Measurements from ENCODE around the gene ANKFN1. TPM values are rescaled to one million over a fixed set of nuclear protein-coding genes. Genes with fewer than 3 reads are reported as not detected.

The ANKFN1 gene
- total RNA-seq, 1 experiment from 2014 or later, result not detected

DNA sequence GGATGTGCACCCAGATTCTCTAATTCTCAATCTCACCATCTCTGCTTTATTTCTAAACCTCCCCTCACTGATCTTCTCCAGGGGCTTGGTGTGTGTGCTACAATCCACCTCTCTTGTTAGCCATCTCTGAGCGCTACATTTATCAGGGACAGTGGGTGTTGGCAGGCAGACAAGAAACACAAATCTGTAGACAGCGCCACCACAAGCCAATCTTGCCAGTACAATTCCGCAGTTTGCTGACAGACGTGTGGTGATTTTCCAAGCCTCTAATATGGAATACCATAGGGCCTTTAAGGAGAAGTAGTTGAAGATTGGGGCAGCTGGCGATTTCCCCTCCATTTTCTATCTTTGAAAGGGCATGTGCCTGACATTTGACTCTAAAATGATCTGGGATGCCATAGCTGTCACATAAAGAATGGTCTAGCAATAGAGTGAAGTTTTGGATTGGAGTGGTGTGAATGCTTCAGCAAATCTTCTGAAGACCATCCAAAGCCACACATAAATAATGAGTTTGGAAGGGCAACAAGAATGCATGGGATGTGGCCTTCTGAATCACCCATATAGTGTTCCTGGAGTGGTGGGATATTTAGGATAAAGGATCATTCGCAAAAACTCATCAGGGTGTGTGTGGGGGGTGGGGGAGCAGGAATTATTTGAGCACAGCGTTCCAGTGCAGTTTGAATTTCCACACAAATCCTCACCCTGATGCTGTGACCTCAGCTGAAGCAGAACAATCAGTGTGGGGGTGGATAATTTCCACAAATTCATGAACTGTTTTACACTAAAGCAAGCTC is 12.0 kb upstream of the ANKFN1 start:
- ChIA-PET CTCF (no interaction called here), POLR2A (ENCODE audit: low non-redundant PET) (no interaction called here)
- Histone ChIP-seq H3K4me3 (ENCODE audit: low read depth, low read length, poor library complexity, severe bottlenecking) (no peak overlapping the region), H3K27ac (ENCODE audit: low read depth, low read length, poor library complexity, severe bottlenecking) (no peak overlapping the region), H3K4me1 (ENCODE audit: insufficient read depth, low read length, poor library complexity, severe bottlenecking) (no peaks in the 10 kb centered on the region), H3K27me3 (replicated peaks; ENCODE audit: insufficient read depth, low read depth, low read length, poor library complexity) (peaks cover 17% of the 10 kb centered on the region), H3K9me3 (ENCODE audit: low read depth, low read length, poor library complexity, severe bottlenecking) (no peaks in the 10 kb centered on the region), H3K36me3 (ENCODE audit: insufficient read depth, low read length, poor library complexity, severe bottlenecking) (no peaks in the 10 kb centered on the region)
- intact Hi-C loops (cut with micrococcal nuclease; ENCODE audit: unreplicated experiment), result no loop called here
- BruUV-seq (replicated peaks), result no TSS peak
- DNase-seq (ENCODE audit: low spot score), result no peak
- no peak for TF ChIP-seq EZH2 (IDR thresholded peaks at IDR 0.05; ENCODE audit: borderline replicate concordance, low read depth, low read length, poor library complexity, severe bottlenecking)
- TF ChIP-seq, protein P1, sequence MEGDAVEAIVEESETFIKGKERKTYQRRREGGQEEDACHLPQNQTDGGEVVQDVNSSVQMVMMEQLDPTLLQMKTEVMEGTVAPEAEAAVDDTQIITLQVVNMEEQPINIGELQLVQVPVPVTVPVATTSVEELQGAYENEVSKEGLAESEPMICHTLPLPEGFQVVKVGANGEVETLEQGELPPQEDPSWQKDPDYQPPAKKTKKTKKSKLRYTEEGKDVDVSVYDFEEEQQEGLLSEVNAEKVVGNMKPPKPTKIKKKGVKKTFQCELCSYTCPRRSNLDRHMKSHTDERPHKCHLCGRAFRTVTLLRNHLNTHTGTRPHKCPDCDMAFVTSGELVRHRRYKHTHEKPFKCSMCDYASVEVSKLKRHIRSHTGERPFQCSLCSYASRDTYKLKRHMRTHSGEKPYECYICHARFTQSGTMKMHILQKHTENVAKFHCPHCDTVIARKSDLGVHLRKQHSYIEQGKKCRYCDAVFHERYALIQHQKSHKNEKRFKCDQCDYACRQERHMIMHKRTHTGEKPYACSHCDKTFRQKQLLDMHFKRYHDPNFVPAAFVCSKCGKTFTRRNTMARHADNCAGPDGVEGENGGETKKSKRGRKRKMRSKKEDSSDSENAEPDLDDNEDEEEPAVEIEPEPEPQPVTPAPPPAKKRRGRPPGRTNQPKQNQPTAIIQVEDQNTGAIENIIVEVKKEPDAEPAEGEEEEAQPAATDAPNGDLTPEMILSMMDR (conservative IDR thresholded peaks at IDR 0.05; ENCODE audit: low read depth, low read length), result 0 out of 2 replicates have a peak, but pooled peaks have one; percentile 18

DNA sequence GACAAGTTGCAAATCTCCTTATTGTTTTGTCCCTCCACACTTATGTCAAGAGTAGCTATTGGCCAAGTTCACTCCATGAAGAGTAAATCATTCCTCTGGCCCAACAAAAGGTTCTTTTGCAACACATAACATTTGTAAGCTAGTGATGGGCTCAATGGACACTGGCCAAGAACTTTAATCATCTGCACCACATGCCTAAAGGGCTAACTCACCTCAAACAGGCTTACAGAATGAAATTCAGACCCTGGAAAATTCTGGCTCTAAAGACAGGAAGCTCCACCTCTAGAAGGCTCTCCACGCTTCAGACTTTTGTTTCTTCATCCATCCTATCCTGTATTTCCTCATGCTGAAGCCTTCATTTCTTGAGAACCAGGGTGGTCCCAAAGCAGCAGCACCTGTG is 10.9 kb upstream of the ANKFN1 start:
- H3K9me3 ChIP-seq (ENCODE audit: low read depth, low read length, poor library complexity, severe bottlenecking), result no peaks in the 10 kb centered on the region
- no peak for DNase-seq (ENCODE audit: low spot score)
- TF ChIP-seq, protein P1 (conservative IDR thresholded peaks at IDR 0.05; ENCODE audit: low read depth, low read length), result no peak
- TF ChIP-seq EZH2 (IDR thresholded peaks at IDR 0.05; ENCODE audit: borderline replicate concordance, low read depth, low read length, poor library complexity, severe bottlenecking), result no peak
- H3K27ac ChIP-seq (ENCODE audit: low read depth, low read length, poor library complexity, severe bottlenecking), result no peak overlapping the region
- no peaks in the 10 kb centered on the region for H3K4me1 ChIP-seq (ENCODE audit: insufficient read depth, low read length, poor library complexity, severe bottlenecking)
- ChIA-PET POLR2A (ENCODE audit: low non-redundant PET) (no interaction called here), CTCF (no interaction called here)
- peaks cover 17% of the 10 kb centered on the region for H3K27me3 ChIP-seq (replicated peaks; ENCODE audit: insufficient read depth, low read depth, low read length, poor library complexity)
- BruUV-seq (replicated peaks), result no TSS peak
- H3K4me3 ChIP-seq (ENCODE audit: low read depth, low read length, poor library complexity, severe bottlenecking), result no peak overlapping the region
- intact Hi-C loops (cut with micrococcal nuclease; ENCODE audit: unreplicated experiment), result no loop called here
- no peaks in the 10 kb centered on the region for H3K36me3 ChIP-seq (ENCODE audit: insufficient read depth, low read length, poor library complexity, severe bottlenecking)

DNA sequence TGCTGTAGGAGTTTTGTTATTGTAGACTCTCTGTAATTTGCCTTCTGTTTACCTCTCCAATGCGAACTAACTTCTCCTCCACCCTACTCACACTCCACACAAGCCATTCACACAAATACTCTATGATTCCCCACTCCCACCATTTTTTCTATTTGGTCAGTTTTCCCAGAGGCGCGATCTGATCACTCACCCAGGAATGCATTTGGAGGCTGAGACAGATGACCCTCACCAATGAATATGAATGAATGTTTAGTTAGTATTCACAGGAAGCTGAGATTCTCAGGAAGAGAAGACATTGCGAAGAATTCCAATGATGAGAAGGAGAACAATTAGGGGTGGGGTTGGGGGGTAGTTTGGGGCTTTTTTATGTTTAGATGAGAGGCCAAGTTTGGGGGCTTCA is 10.5 kb upstream of the ANKFN1 start:
- no peak for DNase-seq (ENCODE audit: low spot score)
- CTCF ChIA-PET, result no interaction called here
- no TSS peak for BruUV-seq (replicated peaks)

More for the DNA sequence above, 10.5 kb upstream of the ANKFN1 start:
- POLR2A ChIA-PET (ENCODE audit: low non-redundant PET), result no interaction called here
- Histone ChIP-seq H3K27me3 (replicated peaks; ENCODE audit: insufficient read depth, low read depth, low read length, poor library complexity) (peaks cover 17% of the 10 kb centered on the region), H3K4me3 (ENCODE audit: low read depth, low read length, poor library complexity, severe bottlenecking) (no peak overlapping the region), H3K4me1 (ENCODE audit: insufficient read depth, low read length, poor library complexity, severe bottlenecking) (no peaks in the 10 kb centered on the region), H3K36me3 (ENCODE audit: insufficient read depth, low read length, poor library complexity, severe bottlenecking) (no peaks in the 10 kb centered on the region), H3K27ac (ENCODE audit: low read depth, low read length, poor library complexity, severe bottlenecking) (no peak overlapping the region), H3K9me3 (ENCODE audit: low read depth, low read length, poor library complexity, severe bottlenecking) (no peaks in the 10 kb centered on the region)
- intact Hi-C loops (cut with micrococcal nuclease; ENCODE audit: unreplicated experiment), result no loop called here
- TF ChIP-seq, protein P1 (conservative IDR thresholded peaks at IDR 0.05; ENCODE audit: low read depth, low read length), result no peak
- TF ChIP-seq EZH2 (IDR thresholded peaks at IDR 0.05; ENCODE audit: borderline replicate concordance, low read depth, low read length, poor library complexity, severe bottlenecking), result no peak

Measured in A673 (cell line).